Measurements from ENCODE around the gene IL12RB2.

DNA sequence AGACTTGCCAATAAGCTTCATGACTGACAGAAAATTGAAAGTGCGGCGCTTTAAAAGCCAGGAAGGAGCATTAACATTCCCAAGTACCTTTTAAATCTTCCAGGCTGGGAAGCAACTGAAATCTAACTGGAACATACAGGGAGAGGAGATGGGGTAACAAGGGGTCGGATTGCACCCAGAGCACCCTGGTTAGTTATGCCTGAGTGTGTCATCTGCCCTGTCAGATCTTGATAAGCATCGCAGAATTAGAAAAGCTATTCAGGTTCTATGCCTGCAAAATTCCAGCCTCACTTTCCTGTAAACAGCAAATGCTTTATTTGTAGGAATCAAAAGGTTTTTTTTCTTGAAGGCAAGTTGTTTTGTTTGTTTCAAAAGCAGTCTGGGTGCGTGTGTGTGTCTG lies 64.0 kb downstream of the IL12RB2 start:
- TF ChIP-seq, protein P1, sequence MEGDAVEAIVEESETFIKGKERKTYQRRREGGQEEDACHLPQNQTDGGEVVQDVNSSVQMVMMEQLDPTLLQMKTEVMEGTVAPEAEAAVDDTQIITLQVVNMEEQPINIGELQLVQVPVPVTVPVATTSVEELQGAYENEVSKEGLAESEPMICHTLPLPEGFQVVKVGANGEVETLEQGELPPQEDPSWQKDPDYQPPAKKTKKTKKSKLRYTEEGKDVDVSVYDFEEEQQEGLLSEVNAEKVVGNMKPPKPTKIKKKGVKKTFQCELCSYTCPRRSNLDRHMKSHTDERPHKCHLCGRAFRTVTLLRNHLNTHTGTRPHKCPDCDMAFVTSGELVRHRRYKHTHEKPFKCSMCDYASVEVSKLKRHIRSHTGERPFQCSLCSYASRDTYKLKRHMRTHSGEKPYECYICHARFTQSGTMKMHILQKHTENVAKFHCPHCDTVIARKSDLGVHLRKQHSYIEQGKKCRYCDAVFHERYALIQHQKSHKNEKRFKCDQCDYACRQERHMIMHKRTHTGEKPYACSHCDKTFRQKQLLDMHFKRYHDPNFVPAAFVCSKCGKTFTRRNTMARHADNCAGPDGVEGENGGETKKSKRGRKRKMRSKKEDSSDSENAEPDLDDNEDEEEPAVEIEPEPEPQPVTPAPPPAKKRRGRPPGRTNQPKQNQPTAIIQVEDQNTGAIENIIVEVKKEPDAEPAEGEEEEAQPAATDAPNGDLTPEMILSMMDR (IDR thresholded peaks at IDR 0.05) = no peak
- no peak for TF ChIP-seq POLR2A (IDR thresholded peaks at IDR 0.05)

All from tibial nerve (tissue), 3 donors.